PC-3 (cell line): ENCODE results near the gene CD48. TPM values are rescaled to one million over a fixed set of nuclear protein-coding genes. Genes with fewer than 3 reads are reported as not detected.
"Not testable (repeated sequence)": the region's sequence is repeated elsewhere in the genome, so short reads cannot be mapped to it uniquely, and the experiment has no call there.

ENCODE experiments used
- ATAC-seq: fragments of 200-7000 bp; cut with Tn5 transposase; 2 replicates; pipeline ENCODE4 v1.9.1; 2020; ENCODE audit warnings: mild to moderate bottlenecking, moderate library complexity
- BruUV-seq: library from RNA; stranded (reverse); fragments of 400-500 nt; replicated peaks from 2 replicates; lab custom pipeline; 2021; lab: Mats Ljungman, UMichigan
- CTCF ChIA-PET: fragments of 300-600 bp; sonication (Branson Sonifier 250); formaldehyde crosslinking; loops from one replicate; lab custom pipeline; 2022; ENCODE audit warnings: antibody characterized with exemption; lab: Charles Lee
- POLR2A ChIA-PET: fragments of 300-600 bp; sonication (Branson Sonifier 250); formaldehyde crosslinking; loops from one replicate; lab custom pipeline; 2022; ENCODE audit warnings: antibody characterized with exemption; ENCODE audit not compliant: unreplicated experiment; lab: Charles Lee
- DNase-seq: peaks from one replicate; pipeline ENCODE4 v3.0.0-alpha.2; 2015
- H2AFZ ChIP-seq: fragments of 300-600 bp; sonication (generic); 2 replicates; pipeline ENCODE4 v1.6.0; 2016; ENCODE audit warnings: antibody characterized with exemption, low read length
- H3F3A ChIP-seq: fragments of 300-600 bp; sonication (generic); one replicate; pipeline ENCODE4 v1.6.0; 2017; ENCODE audit warnings: antibody characterized with exemption, low read length, control low read depth, mild to moderate bottlenecking; ENCODE audit not compliant: unreplicated experiment
- H3K27ac ChIP-seq: fragments of 300-600 bp; sonication (generic); 2 replicates; pipeline ENCODE4 v1.5.1; 2016; ENCODE audit warnings: mild to moderate bottlenecking, low read length
- H3K27me3 ChIP-seq: fragments of 300-600 bp; sonication (generic); 2 replicates; pipeline ENCODE4 v1.6.1; 2016; ENCODE audit warnings: low read length, mixed read lengths
- H3K36me3 ChIP-seq: fragments of 300-600 bp; sonication (generic); 2 replicates; pipeline ENCODE4 v1.6.1; 2016; ENCODE audit warnings: low read depth, mixed run types, low read length, mixed read lengths
- H3K4me1 ChIP-seq: fragments of 300-600 bp; sonication (generic); 2 replicates; pipeline ENCODE4 v1.5.1; 2016; ENCODE audit warnings: low read length; ENCODE audit not compliant: insufficient read depth
- H3K4me2 ChIP-seq: fragments of 300-600 bp; sonication (generic); 2 replicates; pipeline ENCODE4 v1.6.0; 2016; ENCODE audit warnings: low read length
- H3K4me3 ChIP-seq: fragments of 300-600 bp; sonication (generic); 2 replicates; pipeline ENCODE4 v1.5.1; 2016; ENCODE audit warnings: mild to moderate bottlenecking, low read length, mixed read lengths
- H3K79me2 ChIP-seq: fragments of 300-600 bp; sonication (generic); 2 replicates; pipeline ENCODE4 v1.6.1; 2017; ENCODE audit warnings: low read length, mixed read lengths
- H3K9ac ChIP-seq: fragments of 300-600 bp; sonication (generic); 2 replicates; pipeline ENCODE4 v1.6.0; 2016; ENCODE audit warnings: mild to moderate bottlenecking, low read length
- H3K9me2 ChIP-seq: fragments of 300-600 bp; sonication (generic); replicated peaks from 2 replicates; pipeline ENCODE4 v1.6.1; 2016; ENCODE audit warnings: mixed run types, low read length, mixed read lengths
- H3K9me3 ChIP-seq: fragments of 300-600 bp; sonication (generic); 2 replicates; pipeline ENCODE4 v1.6.1; 2016; ENCODE audit warnings: low read length, mixed read lengths
- H4K20me1 ChIP-seq: fragments of 300-600 bp; sonication (generic); 2 replicates; pipeline ENCODE4 v1.6.1; 2016; ENCODE audit warnings: low read length, mixed read lengths
- EZH2 ChIP-seq: fragments of 300-600 bp; sonication (generic); IDR thresholded peaks from one replicate; pipeline ENCODE4 v1.6.1; 2017; ENCODE audit warnings: antibody characterized with exemption, mild to moderate bottlenecking, low read length; ENCODE audit not compliant: unreplicated experiment
- EZH2phosphoT487 ChIP-seq: fragments of 300-600 bp; sonication (generic); IDR thresholded peaks from 2 replicates; pipeline ENCODE4 v1.6.1; 2018; ENCODE audit warnings: mild to moderate bottlenecking, antibody characterized with exemption, low read length, borderline replicate concordance
- intact Hi-C: fragments of 100-400 bp; cut with micrococcal nuclease; formaldehyde crosslinking; loops from 2 replicates; pipeline ENCODE4 v1.9.0; 2023
- total RNA-seq: library from RNA; depleted of rRNA; stranded (reverse); fragments of >200 nt; gene quantifications from 2 replicates; pipeline ENCODE4 v1.2.3, GENCODE V29; 2014
- TF ChIP-seq, protein P1 (sequence below): fragments of 300-600 bp; sonication (generic); conservative IDR thresholded peaks from 2 replicates; pipeline ENCODE4 v1.5.1; 2017; ENCODE audit warnings: antibody characterized with exemption, low read depth, mild to moderate bottlenecking, low read length

CD48 gene
- total RNA-seq, 1 experiment from 2014 or later, result not detected

DNA sequence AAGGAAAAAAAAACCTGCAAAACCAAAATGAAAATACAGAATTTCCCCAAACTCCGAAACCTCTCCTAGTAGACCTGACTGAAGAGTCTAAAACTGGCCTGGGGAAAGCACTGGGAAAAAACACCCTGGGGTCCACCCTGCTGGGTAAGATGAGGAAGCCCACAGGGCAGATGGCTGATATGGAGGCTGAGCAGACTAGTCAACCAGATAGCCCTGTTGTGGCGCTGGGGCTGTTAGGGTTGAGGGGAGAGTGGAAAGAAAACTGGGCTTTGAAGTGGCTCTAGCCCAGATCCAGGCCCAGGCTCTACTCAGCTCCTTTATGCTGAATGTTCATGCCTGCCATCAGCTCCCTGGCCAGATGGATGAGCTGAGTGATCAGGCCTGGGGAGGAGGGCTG lies 58.0 kb downstream of the CD48 start:
- TF ChIP-seq EZH2phosphoT487, result no peak
- no peak for TF ChIP-seq EZH2
- TF ChIP-seq, protein P1, sequence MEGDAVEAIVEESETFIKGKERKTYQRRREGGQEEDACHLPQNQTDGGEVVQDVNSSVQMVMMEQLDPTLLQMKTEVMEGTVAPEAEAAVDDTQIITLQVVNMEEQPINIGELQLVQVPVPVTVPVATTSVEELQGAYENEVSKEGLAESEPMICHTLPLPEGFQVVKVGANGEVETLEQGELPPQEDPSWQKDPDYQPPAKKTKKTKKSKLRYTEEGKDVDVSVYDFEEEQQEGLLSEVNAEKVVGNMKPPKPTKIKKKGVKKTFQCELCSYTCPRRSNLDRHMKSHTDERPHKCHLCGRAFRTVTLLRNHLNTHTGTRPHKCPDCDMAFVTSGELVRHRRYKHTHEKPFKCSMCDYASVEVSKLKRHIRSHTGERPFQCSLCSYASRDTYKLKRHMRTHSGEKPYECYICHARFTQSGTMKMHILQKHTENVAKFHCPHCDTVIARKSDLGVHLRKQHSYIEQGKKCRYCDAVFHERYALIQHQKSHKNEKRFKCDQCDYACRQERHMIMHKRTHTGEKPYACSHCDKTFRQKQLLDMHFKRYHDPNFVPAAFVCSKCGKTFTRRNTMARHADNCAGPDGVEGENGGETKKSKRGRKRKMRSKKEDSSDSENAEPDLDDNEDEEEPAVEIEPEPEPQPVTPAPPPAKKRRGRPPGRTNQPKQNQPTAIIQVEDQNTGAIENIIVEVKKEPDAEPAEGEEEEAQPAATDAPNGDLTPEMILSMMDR, result no peak
- H3K27me3 ChIP-seq, result peaks cover 90% of the 10 kb centered on the region
- no peaks in the 10 kb centered on the region for H3K4me1 ChIP-seq
- H3K9me2 ChIP-seq, result no peaks in the 10 kb centered on the region
- H3K9ac ChIP-seq, result no peak overlapping the region
- H3K27ac ChIP-seq, result no peak overlapping the region
- ChIA-PET POLR2A (no interaction called here), CTCF (no interaction called here)
- H4K20me1 ChIP-seq, result no peaks in the 10 kb centered on the region
- no peaks in the 10 kb centered on the region for H3K9me3 ChIP-seq
- H3K36me3 ChIP-seq, result no peaks in the 10 kb centered on the region
- no peaks in the 10 kb centered on the region for H3F3A ChIP-seq
- no peaks in the 10 kb centered on the region for H3K79me2 ChIP-seq
- no peak for DNase-seq
- no peak overlapping the region for H2AFZ ChIP-seq
- no peak overlapping the region for H3K4me2 ChIP-seq
- intact Hi-C loops, result no loop called here
- no peak overlapping the region for H3K4me3 ChIP-seq
- no peak for ATAC-seq
- no TSS peak for BruUV-seq

DNA sequence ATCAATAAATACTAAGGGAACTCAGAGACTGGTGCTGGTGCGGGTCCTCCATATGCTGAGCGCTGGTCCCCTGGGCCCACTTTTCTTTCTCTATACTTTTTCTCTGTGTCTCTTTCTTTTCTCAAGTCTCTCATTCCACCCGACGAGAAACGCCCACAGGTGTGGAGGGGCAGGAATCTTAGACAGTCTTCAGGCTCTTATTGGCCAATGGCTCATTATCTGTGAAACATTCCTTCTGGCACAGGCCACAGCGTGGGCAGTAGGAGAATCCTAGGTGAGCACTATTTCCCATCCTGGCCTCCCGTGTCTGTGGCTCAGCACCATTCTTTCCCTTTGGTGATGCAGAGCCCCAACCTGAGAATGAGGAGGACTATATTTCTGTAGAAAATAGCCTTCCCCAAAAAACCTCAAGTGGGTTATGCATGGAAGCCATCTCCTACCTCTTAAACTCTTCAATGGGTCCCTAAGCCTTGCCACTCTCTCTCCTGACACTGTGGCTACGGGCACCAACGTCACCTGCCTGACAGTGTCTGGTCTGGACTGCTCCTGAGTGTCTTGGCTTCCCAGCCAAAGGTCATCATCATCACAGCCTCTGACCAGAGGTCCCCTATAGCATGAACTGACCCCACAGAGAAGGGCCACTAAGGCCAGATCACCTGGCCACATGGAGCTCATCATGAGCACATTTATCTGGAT lies 58.5 kb downstream of the CD48 start:
- H3F3A ChIP-seq, result no peaks in the 10 kb centered on the region
- H3K4me2 ChIP-seq, result no peak overlapping the region
- intact Hi-C loops, result no loop called here
- DNase-seq, result no peak
- H3K27me3 ChIP-seq, result peaks cover 95% of the 10 kb centered on the region
- no peaks in the 10 kb centered on the region for H3K36me3 ChIP-seq
- no peak overlapping the region for H3K27ac ChIP-seq
- no TSS peak for BruUV-seq
- no peaks in the 10 kb centered on the region for H3K4me1 ChIP-seq
- no peaks in the 10 kb centered on the region for H3K79me2 ChIP-seq
- no peak overlapping the region for H3K4me3 ChIP-seq
- no peaks in the 10 kb centered on the region for H3K9me3 ChIP-seq
- POLR2A ChIA-PET, result no interaction called here
- CTCF ChIA-PET, result no interaction called here
- ATAC-seq, result no peak
- H3K9me2 ChIP-seq, result no peaks in the 10 kb centered on the region
- TF ChIP-seq EZH2phosphoT487 (no peak), EZH2 (no peak)
- TF ChIP-seq, protein P1, result no peak
- no peak overlapping the region for H2AFZ ChIP-seq
- H3K9ac ChIP-seq, result no peak overlapping the region
- no peaks in the 10 kb centered on the region for H4K20me1 ChIP-seq

DNA sequence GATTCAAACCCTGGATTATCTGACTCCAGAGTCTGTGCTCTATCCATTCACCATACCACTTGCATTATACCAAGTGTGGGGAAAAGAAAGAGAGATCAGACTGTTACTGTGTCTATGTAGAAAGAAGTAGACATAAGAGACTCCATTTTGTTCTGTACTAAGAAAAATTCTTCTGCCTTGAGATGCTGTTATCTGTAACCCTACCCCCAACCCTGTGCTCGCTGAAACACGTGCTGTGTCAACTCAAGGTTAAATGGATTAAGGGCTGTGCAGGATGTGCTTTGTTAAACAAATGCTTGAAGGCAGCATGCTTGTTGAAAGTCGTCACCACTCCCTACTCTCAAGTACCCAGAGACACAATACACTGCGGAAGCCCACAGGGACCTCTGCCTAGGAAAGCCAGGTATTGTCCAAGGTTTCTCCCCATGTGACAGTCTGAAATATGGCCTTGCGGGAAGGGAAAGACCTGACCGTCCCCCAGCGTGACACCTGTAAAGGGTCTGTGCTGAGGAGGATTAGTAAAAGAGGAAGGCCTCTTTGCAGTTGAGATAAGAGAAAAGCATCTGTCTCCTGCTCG lies 59.5 kb downstream of the CD48 start:
- POLR2A ChIA-PET, CTCF ChIA-PET, intact Hi-C loops, H3K36me3 ChIP-seq, H3K79me2 ChIP-seq, H2AFZ ChIP-seq, ATAC-seq, H3K27ac ChIP-seq, H3K9me2 ChIP-seq, H3K4me1 ChIP-seq, H3K4me2 ChIP-seq, H3K4me3 ChIP-seq, H3K9ac ChIP-seq, DNase-seq, H3K9me3 ChIP-seq, H4K20me1 ChIP-seq, H3F3A ChIP-seq, BruUV-seq: not testable (repeated sequence)
- peaks cover 94% of the 10 kb centered on the region for H3K27me3 ChIP-seq
